SW 1271 (cell line): ENCODE measurements around the gene TMEM11.
"Not testable (repeated sequence)": the region's sequence is repeated elsewhere in the genome, so short reads cannot be mapped to it uniquely, and the experiment has no call there.

ENCODE experiments used
- DNase-seq, 2 experiments: peaks; one replicate each; lab custom pipeline; 2025; lab: John Stamatoyannopoulos, UW

The TMEM11 gene

GRCh38 chr17:21211825-21212479 is 2.0 kb downstream of the TMEM11 start:
- no peak for DNase-seq

DNA sequence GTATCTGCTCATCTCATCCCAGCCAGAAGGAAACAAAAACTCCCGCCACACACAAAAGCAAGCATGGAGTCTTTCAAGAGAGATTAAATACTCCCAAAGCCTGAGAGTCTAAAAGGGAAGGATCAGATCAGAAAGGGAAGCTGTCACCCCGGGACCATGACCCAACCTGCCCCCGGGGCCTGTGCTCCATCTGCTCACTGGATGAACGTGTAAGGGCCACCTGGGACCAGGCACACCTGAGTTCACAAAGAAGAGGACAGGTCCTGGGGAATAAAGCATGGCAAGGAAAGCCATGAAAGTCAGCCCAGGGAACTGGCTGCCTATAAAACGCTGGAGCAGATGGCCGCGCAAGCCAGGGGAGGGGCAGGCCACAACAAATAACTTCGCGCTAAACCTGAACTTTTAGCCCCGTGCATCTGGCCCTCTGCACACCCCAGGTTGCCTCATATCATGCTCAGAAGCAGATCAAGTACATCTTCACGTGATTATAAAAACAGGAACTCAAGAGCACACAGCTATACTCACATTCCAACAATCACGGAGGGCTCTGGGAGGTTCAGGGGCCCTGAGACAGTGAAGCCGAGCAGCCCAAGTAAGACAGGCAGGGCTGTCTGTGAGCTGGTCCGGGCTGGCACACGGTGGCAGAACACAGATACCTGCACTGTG is 3.4 kb downstream of the TMEM11 start:
- DNase-seq: no peak

DNA sequence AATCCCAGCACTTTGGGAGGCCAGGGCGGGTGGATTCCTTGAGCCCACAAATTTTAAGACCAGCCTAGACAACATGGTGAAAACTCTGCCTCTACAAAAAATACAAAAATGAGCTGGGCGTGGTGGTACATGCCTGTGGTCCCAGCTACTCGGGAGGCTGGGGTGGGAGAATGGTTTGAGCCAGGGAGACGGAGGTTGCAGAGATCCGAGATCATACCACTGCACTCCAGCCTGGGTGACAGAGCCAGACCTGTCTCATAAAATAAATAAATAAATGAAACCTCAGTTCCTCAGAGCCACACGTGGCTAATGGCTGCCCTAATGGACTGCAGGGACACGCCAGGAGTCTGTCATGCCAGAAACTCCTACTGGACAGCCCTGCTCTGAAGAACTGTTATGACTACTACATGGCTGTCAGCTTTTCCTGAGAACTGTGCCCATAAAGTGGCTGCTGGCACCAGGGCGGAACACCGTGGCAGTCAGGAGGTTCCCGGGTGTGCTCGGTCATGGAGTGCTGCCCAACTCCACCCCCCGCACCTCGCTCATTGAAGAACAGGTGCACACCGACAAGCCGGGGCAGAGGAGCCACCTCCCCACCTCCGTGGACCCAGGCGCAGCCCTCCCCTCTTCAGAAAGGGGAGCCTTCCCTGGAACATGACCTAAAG is 4.3 kb downstream of the TMEM11 start:
- DNase-seq: no peak

GRCh38 chr17:21208352-21208751 is 5.6 kb downstream of the TMEM11 start:
- DNase-seq: no peak

- no peak for DNase-seq
Measured at GRCh38 chr17:21204935-21205334, 9.0 kb downstream of the TMEM11 start.

DNA sequence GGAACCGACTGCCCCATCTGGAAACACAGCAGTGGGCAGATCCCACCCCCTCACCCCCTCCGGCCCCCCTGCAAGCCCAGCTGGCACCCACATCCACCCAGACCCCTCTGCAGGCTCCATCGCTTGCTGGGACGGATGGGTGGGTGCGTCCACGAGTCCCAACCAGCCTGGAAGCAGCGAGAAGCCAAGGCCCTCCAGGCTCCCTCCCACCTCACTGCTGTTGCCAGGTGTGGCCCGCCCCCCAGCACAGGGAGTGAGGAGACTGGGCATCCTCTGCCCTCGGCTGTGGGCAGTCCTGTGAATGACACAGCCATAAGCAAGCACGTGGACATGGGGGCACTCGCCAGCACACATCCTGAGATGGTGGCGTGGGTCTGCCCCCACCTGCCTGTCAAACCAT is 11.4 kb downstream of the TMEM11 start:
- DNase-seq: no peak

GRCh38 chr17:21201874-21202273 is 12.1 kb downstream of the TMEM11 start:
- DNase-seq: no peak

DNA sequence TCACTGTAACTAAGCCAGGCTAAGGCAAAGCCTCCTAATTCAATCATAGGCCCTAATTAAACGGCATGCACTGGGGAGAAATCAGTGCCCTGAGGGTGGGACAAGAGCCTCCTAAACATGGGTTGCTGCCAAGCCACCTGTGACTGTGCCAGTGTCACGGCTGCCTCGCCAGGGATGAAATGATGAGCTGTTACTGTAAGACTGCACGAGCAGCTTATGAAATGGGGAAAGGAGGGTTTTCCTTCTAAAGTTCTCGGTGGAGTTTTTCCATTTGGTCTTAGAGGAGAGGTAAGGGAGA is 12.7 kb downstream of the TMEM11 start:
- DNase-seq: no peak

GRCh38 chr17:21200590-21201297 is 13.2 kb downstream of the TMEM11 start:
- DNase-seq: no peak

DNA sequence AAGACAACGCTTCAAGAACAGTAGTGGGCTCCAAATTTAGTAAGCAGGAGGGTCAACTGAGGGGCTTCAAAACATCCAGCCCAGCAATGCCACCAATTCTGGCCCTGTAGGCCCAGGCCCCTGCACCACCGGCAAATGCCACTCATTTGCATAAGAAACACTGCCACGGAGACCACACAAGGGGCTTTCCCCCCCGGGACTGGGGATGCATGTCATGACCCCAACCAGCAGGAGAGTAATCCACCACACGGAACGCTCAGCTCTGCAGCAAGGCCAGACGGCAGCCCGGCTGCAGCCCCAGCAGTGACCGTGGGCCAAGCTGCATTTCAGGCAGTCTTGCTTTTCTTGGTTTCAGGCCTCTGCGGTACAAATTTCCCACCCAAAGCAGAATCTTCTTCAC is 14.1 kb downstream of the TMEM11 start:
- DNase-seq: no peak

DNA sequence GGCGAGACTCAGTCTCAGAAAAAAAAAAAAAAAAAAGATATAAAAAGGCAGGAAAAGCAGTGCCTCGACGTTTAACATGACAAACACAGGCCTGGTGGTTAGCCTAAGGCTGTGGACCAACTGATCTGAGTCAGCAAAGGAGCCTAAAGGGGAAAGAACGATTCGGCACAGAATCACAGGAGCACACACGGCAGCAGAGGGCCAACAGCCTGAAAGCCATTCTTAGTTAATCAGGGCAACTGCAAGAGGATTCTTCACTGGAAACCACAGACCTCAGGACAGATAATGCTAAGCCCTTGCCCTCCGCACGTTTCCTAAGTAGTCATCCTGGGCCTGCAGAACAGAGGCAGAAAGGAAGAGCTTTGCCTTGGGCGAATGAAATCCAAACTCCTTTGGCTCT is 14.7 kb downstream of the TMEM11 start:
- DNase-seq: no peak

DNA sequence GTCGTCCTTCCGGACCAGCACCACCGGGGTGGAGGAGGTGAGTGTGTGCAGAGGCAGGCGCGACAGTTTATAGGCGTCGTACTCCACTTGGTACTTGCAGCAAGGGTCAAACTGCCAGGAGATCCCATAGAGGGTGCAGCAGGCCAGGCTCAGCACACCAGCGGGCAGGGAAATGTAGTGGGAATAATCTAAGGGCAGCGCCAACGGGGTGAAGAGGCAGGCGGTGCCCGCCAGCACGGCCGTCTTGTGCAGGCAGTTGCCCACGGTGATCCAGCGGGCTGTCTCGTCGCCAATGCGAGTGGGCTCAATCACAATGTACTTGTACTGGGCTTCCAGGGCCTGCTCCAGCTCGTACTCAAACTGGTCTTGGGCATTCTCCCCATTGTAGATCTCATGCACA is 15.6 kb downstream of the TMEM11 start:
- no peak for DNase-seq

GRCh38 chr17:21196126-21196525 is 17.8 kb downstream of the TMEM11 start:
- DNase-seq: no peak

DNA sequence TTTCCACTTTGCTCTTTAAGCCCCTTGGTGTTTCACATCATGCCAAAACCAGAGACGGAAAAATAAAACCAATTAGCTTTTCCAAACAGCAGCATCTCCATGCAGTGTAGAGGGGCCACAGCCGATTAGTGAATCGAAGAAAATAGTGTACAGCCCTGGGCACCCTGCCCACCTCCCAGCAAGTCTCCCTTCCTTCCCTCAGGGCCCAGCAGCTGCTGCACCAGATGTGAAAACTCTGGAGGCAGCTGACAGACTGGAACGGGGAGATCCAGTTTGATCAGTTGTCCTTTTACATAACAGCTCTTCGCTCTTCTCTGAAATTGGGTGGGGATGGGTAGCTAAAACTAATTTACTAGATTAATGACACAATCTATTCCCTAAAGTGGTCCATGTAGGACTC is 19.3 kb downstream of the TMEM11 start:
- no peak for DNase-seq

DNA sequence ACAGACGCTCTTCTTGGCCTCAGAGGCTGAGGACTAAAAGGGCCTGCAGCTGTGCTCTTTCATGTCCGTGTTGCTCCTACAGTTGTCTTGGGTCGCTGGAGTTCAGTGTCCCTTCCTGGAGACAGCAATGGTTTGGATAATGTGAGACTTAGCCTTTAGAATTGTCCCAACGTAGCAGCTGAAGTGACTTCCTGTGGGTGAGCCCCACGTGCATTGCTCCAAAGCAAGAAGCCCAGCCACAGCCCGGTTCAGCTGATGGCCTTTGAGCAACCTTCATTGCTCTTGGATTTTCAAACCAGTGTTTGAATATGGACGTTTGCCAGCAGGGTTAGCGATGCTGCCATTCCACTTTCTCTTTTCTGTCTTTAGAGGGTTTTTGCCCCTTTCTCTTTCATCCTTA is 19.7 kb downstream of the TMEM11 start:
- DNase-seq: no peak

- DNase-seq: no peak
Measured at GRCh38 chr17:21193031-21193430, 20.9 kb downstream of the TMEM11 start.

- not testable (repeated sequence) for DNase-seq
Measured at GRCh38 chr17:21192414-21192813, 21.5 kb downstream of the TMEM11 start.

GRCh38 chr17:21191698-21192097 is 22.3 kb downstream of the TMEM11 start:
- DNase-seq: no peak

DNA sequence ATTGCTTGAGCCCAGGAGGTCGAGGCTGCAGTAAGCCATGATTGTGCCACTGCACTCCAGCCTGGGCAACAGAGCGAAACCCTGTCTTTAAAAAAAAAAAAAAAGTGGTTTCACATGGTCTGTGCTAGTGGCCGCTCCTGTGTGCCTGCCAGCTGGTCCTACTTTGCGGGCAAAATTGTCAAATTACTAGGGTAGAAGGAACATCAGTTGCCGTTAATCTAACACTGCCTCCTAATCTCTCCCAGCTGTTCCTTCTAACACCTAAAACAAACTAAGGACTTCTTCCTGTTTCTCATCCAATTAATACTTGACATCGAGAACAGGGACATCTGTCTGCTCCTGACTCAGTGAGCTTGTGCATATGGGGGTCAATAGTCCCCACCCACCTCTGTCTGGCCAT is 23.9 kb downstream of the TMEM11 start:
- DNase-seq: no peak

GRCh38 chr17:21189361-21189760 is 24.6 kb downstream of the TMEM11 start:
- no peak for DNase-seq

- DNase-seq: no peak
Measured at GRCh38 chr17:21186399-21187187, 27.4 kb downstream of the TMEM11 start.

DNA sequence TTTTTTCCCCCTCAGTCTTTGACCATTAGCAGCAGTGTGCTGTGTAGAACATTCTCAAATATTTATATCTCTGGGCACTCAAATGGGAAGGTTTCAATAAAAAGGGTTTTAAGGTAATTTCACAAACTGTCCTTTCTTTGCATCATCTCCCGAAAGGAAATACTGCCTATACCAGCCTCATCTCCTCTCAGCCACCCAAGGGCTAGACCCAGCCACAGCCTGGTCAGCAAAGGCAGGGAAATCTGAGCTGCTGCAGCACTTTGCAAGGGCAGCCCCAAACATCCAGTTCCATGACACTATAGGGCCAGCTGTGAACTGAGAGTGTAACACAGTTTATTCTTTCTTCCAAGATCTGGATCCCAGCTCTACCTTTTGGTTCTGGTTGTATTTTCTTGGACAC is 28.9 kb downstream of the TMEM11 start:
- DNase-seq: no peak
